DND-41 (cell line): Measurements from ENCODE around the gene LRRC47.

Source experiments
- EZH2 ChIP-seq: IDR thresholded peaks from 3 replicates; pipeline ENCODE4 v1.6.1; 2012; ENCODE audit warnings: borderline replicate concordance, low read depth, mild to moderate bottlenecking, moderate library complexity, low read length, inconsistent platforms; ENCODE audit not compliant: severe bottlenecking
- TF ChIP-seq, protein P1 (sequence below): IDR thresholded peaks from 2 replicates; pipeline ENCODE4 v1.5.1; 2012; ENCODE audit warnings: borderline replicate concordance, low read length, moderate library complexity, mild to moderate bottlenecking; ENCODE audit not compliant: poor library complexity, severe bottlenecking; ENCODE audit errors: extremely low read depth

DNA sequence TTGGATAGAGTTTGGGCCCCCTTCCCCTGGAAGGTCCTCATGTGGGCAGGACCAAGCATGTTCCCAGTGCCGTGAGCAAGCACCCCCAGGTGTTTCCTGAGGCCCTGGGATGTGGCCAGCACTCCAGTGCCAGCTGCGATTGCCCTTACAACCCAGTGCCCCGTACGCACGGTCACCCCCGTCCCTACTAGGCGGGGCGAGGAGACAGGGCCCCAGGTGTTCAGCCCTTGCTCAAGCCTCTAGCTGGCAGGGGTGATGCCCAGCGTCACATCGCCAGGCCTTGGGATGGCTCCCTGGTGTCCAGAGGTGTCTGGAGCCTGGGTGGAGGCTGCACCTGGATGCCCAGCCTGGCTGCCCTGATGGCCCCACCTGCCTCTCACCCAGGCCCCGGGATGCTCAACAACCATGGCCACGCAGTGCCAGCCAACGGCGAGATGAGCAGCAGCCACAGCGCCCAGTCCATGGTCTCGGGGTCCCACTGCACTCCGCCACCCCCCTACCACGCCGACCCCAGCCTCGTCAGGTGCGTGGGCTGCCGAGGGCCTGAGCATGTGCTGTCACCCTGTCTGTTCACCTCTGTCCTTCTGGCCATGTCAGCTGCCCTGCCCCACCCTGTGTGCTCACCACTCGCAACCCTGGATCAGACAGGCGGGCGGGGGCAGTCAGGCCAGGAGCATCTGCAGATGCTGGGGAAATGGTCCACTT, 65.6 kb downstream of the LRRC47 start:
- TF ChIP-seq, protein P1, sequence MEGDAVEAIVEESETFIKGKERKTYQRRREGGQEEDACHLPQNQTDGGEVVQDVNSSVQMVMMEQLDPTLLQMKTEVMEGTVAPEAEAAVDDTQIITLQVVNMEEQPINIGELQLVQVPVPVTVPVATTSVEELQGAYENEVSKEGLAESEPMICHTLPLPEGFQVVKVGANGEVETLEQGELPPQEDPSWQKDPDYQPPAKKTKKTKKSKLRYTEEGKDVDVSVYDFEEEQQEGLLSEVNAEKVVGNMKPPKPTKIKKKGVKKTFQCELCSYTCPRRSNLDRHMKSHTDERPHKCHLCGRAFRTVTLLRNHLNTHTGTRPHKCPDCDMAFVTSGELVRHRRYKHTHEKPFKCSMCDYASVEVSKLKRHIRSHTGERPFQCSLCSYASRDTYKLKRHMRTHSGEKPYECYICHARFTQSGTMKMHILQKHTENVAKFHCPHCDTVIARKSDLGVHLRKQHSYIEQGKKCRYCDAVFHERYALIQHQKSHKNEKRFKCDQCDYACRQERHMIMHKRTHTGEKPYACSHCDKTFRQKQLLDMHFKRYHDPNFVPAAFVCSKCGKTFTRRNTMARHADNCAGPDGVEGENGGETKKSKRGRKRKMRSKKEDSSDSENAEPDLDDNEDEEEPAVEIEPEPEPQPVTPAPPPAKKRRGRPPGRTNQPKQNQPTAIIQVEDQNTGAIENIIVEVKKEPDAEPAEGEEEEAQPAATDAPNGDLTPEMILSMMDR, result no peak
- no peak for TF ChIP-seq EZH2
